Measurements from ENCODE around the gene GNAQ. TPM values are rescaled to one million over a fixed set of nuclear protein-coding genes. Genes with fewer than 3 reads are reported as not detected.

Gene GNAQ
- total RNA-seq, 1 experiment from 2014 or later: 0.51 TPM

- H3K27me3 ChIP-seq (ENCODE audit: low read length): no peaks in the 10 kb centered on the region
- BruUV-seq (replicated peaks): no TSS peak
- H3K9me2 ChIP-seq (replicated peaks; ENCODE audit: low read length): no peaks in the 10 kb centered on the region
- H3K4me2 ChIP-seq (ENCODE audit: low read length): no peak overlapping the region
- H3K9ac ChIP-seq (ENCODE audit: low read length): no peak overlapping the region
- H3F3A ChIP-seq (ENCODE audit: low read length, unreplicated experiment): no peaks in the 10 kb centered on the region
- POLR2A ChIA-PET (ENCODE audit: unreplicated experiment): no interaction called here
- CTCF ChIA-PET: no interaction called here
- H3K27ac ChIP-seq (ENCODE audit: low read length): no peak overlapping the region
- no peaks in the 10 kb centered on the region for H4K20me1 ChIP-seq (ENCODE audit: low read length)
- H3K4me1 ChIP-seq (ENCODE audit: insufficient read depth, low read length): no peaks in the 10 kb centered on the region
- no peaks in the 10 kb centered on the region for H3K36me3 ChIP-seq (ENCODE audit: low read depth, low read length)
- no peak for DNase-seq
- intact Hi-C loops (cut with micrococcal nuclease): no loop called here
- H3K79me2 ChIP-seq (ENCODE audit: low read length): no peaks in the 10 kb centered on the region
- no peak for TF ChIP-seq CTCF (conservative IDR thresholded peaks at IDR 0.05; ENCODE audit: low read depth, low read length)
- no peak for TF ChIP-seq EZH2phosphoT487 (IDR thresholded peaks at IDR 0.05; ENCODE audit: borderline replicate concordance, low read length)
- TF ChIP-seq EZH2 (IDR thresholded peaks at IDR 0.05; ENCODE audit: low read length, unreplicated experiment): no peak
- no peak overlapping the region for H2AFZ ChIP-seq (ENCODE audit: low read length)
- H3K4me3 ChIP-seq (ENCODE audit: low read length): no peak overlapping the region
- ATAC-seq: no peak
- no peaks in the 10 kb centered on the region for H3K9me3 ChIP-seq (ENCODE audit: low read length)
These were observed 16.4 kb downstream of the GNAQ start for GRCh38 chr9:78015241-78015640.

- no peak for TF ChIP-seq EZH2 (IDR thresholded peaks at IDR 0.05; ENCODE audit: low read length, unreplicated experiment)
- TF ChIP-seq CTCF (conservative IDR thresholded peaks at IDR 0.05; ENCODE audit: low read depth, low read length): no peak
- TF ChIP-seq EZH2phosphoT487 (IDR thresholded peaks at IDR 0.05; ENCODE audit: borderline replicate concordance, low read length): no peak
- no peak overlapping the region for H3K27ac ChIP-seq (ENCODE audit: low read length)
- intact Hi-C loops (cut with micrococcal nuclease): no loop called here
- no peaks in the 10 kb centered on the region for H3F3A ChIP-seq (ENCODE audit: low read length, unreplicated experiment)
- BruUV-seq (replicated peaks): no TSS peak
- CTCF ChIA-PET: no interaction called here
- DNase-seq (no peak), ATAC-seq (no peak)
- H3K9me3 ChIP-seq (ENCODE audit: low read length): no peaks in the 10 kb centered on the region
- H3K9ac ChIP-seq (ENCODE audit: low read length): no peak overlapping the region
- no peaks in the 10 kb centered on the region for H3K4me1 ChIP-seq (ENCODE audit: insufficient read depth, low read length)
- H3K27me3 ChIP-seq (ENCODE audit: low read length): no peaks in the 10 kb centered on the region
- POLR2A ChIA-PET (ENCODE audit: unreplicated experiment): no interaction called here
- H3K9me2 ChIP-seq (replicated peaks; ENCODE audit: low read length): no peaks in the 10 kb centered on the region
- no peak overlapping the region for H2AFZ ChIP-seq (ENCODE audit: low read length)
- no peak overlapping the region for H3K4me2 ChIP-seq (ENCODE audit: low read length)
- no peaks in the 10 kb centered on the region for H3K79me2 ChIP-seq (ENCODE audit: low read length)
- no peak overlapping the region for H3K4me3 ChIP-seq (ENCODE audit: low read length)
- no peaks in the 10 kb centered on the region for H3K36me3 ChIP-seq (ENCODE audit: low read depth, low read length)
- H4K20me1 ChIP-seq (ENCODE audit: low read length): no peaks in the 10 kb centered on the region
These were observed 16.8 kb downstream of the GNAQ start for GRCh38 chr9:78014776-78015175.

- Histone ChIP-seq H3K27me3 (ENCODE audit: low read length) (no peaks in the 10 kb centered on the region), H3K79me2 (ENCODE audit: low read length) (no peaks in the 10 kb centered on the region), H2AFZ (ENCODE audit: low read length) (no peak overlapping the region), H4K20me1 (ENCODE audit: low read length) (no peaks in the 10 kb centered on the region), H3K36me3 (ENCODE audit: low read depth, low read length) (no peaks in the 10 kb centered on the region), H3K4me1 (ENCODE audit: insufficient read depth, low read length) (no peaks in the 10 kb centered on the region), H3F3A (ENCODE audit: low read length, unreplicated experiment) (no peaks in the 10 kb centered on the region), H3K9ac (ENCODE audit: low read length) (no peak overlapping the region), H3K4me2 (ENCODE audit: low read length) (no peak overlapping the region), H3K9me2 (replicated peaks; ENCODE audit: low read length) (no peaks in the 10 kb centered on the region), H3K4me3 (ENCODE audit: low read length) (no peak overlapping the region), H3K27ac (ENCODE audit: low read length) (no peak overlapping the region), H3K9me3 (ENCODE audit: low read length) (no peaks in the 10 kb centered on the region)
- ATAC-seq: no peak
- BruUV-seq (replicated peaks): no TSS peak
- ChIA-PET CTCF (no interaction called here), POLR2A (ENCODE audit: unreplicated experiment) (no interaction called here)
- no peak for DNase-seq
- intact Hi-C loops (cut with micrococcal nuclease): no loop called here
- TF ChIP-seq CTCF (conservative IDR thresholded peaks at IDR 0.05; ENCODE audit: low read depth, low read length): no peak
- TF ChIP-seq EZH2phosphoT487 (IDR thresholded peaks at IDR 0.05; ENCODE audit: borderline replicate concordance, low read length): no peak
- TF ChIP-seq EZH2 (IDR thresholded peaks at IDR 0.05; ENCODE audit: low read length, unreplicated experiment): no peak
These were observed 17.7 kb downstream of the GNAQ start for GRCh38 chr9:78013934-78014333.
